HG03442 (cell line): ENCODE measurements around the gene IRAG1.
"Not testable (repeated sequence)": the region's sequence is repeated elsewhere in the genome, so short reads cannot be mapped to it uniquely, and the experiment has no call there.

Experiments
- ATAC-seq: cut with Tn5 transposase; IDR thresholded peaks from one replicate; pipeline ENCODE4 v1.9.1; 2021; ENCODE audit warnings: mild to moderate bottlenecking, moderate library complexity; ENCODE audit not compliant: unreplicated experiment

Gene IRAG1

DNA sequence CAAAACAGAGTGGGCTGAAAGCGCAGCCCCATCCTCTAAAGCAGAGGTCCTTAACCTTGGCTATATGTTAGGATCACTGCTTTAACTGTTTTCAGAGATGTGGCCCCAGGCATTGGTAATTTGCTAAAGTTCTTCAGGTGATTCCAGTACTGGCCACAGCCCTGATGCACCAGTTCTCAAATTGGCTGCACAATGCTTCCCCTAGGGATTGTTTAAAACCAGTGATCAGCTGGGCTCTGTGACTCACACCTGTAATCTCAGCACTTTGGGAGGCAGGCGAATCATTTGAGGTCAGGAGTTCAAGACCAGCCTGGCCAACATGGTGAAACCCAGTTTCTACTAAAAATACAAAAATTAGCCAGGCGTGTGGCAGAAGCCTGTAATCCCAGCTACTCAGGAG, 8.4 kb upstream of the IRAG1 start:
- no peak for ATAC-seq

DNA sequence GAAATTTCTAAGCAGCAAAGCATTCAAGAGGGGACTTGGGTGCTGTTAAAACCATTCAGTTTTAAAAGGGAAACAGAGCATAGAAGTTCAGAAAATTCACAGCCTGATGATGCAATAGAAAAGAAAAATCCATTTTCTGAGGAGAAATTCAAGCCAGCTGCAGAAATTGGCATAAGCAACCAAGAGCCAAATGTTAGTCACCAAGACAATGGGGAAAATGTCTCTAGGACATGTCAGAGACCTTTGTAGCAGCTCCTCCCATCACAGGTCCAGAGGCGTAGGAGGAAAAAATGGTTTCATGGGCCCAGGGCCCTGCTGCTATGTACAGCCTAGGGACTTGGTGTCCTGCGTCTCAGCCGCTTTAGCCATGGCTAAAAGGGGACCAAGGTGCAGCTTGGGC, 5.5 kb upstream of the IRAG1 start:
- ATAC-seq, result no peak

DNA sequence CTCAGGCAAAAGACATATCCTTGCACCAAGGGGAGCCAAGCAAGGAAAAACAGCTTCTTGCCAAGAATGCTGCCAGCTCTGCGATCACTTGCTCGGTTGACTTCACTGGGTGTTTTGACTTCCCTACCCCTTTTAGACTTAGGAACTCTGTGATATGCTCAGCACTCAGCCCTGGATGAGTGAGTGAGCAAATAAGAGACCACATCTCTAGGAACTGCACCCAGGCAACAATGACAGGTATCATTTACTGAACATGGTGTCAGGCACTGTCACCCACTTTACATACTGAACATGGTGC, 3.7 kb upstream of the IRAG1 start:
- no peak for ATAC-seq

DNA sequence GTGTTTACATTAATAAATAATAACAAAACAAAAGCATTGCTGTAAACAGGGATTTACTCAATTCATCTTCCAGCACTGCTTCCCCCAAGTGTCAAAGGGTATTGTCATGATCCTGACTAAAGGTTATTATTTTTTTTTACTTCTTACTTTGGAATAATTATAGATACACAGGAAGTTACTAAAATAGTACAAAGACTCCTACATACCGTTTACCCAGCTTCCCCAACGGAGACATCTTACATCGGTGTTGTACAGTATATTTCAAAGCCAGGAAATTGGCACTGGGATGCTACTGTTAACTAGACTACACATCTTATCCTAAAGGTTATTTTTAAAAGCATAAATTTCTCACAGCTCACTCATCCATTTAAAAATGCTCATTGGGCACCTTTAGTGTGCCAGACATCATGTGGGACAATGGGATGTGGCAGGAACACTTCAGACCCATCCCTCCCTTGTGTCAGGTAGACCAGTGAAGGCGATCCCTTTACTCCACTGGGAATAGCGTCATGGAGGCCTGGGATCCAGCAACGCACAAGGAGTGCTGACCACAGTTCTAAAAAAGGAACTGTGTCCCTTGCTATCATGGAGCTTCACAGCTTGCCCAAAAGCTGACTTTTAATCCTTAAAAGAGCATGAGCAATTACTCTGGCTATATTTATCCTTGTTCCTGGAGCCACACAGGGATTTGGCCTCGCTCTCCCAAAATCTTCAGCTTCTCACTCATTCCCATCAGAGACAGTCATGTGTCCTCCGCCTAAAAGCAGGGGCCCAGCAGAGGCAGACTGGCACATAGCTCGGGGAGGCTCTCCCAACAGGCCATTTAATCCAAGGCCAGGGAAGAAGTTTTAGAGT, 3.1 kb upstream of the IRAG1 start:
- ATAC-seq, result no peak

DNA sequence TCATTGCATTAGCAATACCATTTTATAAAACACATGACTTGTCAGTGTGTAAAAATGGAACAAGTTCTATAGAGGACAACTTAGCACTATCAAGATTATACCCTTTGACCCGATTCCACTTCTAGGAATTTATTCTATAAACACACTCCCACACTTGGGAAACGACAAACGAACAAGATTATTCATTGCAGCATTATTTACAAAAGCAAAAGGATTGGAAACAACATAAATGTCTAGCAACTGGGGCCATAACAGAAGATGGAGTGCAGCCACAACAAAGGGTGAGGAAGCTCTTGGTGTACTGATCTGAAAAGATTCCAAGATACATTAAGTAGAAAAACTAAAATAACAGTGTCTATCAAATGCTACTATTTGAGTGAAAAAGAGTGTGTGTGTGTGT, 2.3 kb upstream of the IRAG1 start:
- ATAC-seq, result no peak

DNA sequence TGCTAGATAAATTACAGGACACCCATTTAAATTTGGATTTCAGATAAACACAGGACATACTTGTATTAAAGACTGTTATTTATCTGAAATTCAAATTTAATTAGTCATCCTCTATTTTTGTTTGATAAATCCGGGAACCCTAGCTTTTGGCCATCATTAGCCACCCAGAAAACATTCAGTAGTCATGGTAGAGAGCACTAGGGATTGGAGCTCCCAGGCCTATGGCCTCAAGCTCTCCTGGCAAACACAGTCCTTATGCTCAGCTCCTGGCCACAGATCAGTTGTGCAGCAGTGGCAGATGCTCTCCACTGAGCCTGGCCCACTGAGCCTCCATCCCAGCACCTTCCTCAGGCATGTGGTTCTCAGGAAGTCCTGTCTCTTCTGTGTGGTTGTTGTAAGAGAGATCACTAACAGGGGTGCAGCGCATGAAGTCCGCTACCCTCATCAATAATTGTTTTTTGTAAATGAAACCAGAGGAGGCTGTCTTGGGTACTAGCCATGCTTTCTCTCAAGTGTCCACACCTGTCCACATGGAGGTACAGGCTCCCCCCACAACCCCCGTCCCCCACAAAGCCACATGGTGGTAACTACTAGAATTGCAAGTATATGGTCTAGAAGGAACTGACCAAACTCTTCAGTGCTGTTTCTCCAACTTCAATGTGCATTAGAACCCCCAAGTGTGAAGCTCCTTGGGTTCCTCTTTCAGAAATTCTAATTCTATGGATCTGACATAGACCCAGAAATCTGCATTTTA, 1.1 kb upstream of the IRAG1 start:
- ATAC-seq, result no peak

DNA sequence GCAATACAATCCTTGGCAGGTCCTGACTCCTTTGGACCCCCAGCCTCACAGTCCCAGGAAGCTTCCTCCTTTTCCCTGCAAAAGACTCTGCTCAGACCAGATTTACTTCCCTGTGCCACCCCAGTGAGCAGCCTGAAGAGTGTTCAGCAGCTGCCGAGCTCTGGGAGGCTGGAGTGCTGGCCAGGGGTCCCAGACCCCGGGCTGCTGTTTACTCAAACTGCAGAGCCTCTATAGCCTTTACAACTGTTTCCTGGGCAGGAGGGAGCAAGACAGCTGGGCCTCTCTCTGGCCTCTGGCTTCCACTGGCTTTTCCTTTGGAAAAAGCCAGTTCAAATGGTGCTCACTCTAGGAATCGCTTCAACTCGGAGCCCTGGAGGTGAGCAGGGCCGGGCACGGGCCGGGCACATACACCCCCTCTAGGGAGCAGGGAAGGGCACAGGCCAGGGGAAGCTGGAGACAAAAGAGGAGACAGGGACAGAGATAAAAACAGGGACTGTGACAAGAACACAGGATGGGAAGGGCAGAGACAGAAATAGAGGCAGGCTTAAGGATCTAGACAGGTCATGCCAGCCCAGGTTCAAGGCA, 932 bp downstream of the IRAG1 start:
- no peak for ATAC-seq

DNA sequence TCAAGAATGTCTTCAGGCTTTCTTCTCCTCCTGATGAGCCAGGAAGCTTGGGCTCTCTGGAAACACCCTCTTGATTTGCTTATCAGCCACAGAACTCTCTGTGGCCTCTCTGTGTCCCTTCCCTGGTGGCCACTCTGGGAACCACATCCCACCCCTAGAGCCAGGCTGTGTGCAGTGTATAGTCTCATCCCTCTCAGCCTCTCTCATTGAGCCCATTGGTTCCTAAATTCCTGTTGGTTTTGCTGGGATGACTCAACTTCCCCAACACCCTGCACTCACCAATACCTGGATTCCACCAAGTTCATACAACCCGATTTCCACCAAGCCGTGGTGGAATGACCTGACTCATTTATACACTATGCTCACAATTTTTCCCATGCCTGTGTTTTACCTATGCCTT, 5.2 kb downstream of the IRAG1 start:
- ATAC-seq, result no peak

DNA sequence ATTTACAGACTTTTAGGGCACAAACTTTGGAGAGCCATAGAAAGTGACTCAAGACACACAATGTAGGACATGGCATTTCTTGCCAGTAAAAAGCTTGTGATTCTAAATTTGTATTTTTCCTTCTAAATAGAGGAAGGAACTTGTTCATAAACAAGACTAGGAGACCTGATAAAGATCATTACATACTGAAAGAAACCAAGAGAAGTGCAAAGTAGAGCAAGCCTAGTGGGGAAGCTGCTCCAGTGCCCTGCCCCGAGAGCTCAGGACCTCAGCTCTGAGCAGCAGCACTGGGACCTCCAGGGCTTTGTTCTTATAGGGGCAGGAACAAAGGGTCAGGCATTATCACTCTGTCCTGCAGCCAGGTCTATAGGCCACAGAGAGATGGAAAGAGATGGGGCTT, 7.2 kb downstream of the IRAG1 start:
- no peak for ATAC-seq

DNA sequence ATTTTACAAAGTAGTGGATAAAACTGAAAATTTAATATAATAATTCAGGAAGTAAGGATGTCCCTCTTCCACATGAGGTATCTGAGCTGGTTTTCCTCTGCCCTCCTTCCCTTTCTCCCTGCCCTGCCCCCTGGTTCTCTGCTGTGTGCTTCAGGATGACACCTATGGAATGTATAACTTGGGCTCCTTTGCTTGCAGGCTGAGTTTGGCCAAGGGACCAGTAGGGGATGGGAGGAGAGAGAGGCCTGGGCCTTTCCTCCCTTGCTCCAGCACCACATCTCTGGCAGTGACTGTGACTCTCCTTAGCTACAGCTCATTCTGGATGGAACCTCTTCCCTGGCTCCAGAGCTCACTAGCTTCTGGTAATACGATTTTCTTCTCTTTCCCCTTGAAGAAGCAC, 10.1 kb downstream of the IRAG1 start:
- ATAC-seq, result no peak

DNA sequence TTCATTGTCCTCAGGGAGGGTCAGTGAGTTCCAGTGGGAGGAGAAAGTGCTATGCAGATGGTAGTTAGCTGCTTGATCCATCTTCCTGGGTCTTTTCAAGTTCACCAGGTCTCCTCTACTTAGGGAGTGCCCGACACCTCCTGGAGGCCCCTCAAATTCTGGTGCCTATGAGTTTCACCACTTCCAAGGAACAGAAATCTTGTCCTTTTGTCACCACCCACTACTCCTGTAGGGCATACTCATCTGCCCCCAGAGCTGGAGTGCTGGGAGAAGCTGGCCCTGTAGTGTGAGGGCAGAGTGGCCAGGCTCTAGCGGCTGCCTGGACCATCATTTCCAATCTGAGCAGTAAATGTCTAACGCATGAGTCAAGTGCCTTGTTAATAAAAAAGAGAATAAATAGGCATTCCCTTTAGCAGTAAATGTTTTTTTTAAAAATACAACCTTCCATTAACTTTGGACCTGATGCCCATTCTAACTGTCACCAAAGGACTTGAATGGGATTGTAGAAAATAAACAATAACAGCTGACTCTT, 12.5 kb downstream of the IRAG1 start:
- ATAC-seq, result no peak

DNA sequence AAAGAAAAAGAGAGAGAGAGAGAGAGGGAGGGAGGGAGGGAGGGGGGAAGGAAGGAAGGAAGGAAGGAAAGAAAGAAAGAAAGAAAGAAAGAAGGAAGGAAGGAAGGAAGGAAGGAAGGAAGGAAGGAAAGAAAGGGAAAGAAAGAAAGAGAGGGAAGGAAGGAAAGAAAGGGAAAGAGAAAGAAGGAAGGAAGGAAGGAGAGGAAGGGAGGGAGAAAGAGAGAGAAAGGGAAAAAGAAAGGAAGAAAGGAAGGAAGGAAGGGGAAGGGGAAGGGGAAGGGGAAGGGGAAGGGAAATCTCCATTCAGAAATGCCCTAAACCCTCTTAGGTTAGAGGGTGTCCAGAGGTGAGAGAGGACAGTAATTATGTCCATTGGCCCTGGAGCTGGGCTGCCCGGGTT, 13.3 kb downstream of the IRAG1 start:
- not testable (repeated sequence) for ATAC-seq

DNA sequence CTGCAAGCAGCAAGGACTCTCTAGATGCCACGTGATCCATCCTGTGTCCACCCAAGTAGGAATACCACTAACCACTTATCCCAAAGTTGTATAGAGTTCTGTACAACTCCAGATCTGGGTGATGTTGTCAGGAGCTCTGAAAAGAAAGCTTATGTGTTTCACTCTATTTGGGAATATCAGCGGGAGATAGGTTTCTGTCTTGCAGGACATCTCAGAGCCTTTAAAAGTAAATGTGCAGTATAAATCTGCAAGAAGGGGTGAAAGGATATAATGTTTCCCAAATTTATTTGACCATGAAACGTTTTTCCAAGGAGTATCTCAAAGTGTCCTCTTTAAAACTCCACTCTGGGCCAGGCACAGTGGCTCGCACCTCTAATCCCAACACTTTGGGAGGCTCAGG, 13.9 kb downstream of the IRAG1 start:
- no peak for ATAC-seq

DNA sequence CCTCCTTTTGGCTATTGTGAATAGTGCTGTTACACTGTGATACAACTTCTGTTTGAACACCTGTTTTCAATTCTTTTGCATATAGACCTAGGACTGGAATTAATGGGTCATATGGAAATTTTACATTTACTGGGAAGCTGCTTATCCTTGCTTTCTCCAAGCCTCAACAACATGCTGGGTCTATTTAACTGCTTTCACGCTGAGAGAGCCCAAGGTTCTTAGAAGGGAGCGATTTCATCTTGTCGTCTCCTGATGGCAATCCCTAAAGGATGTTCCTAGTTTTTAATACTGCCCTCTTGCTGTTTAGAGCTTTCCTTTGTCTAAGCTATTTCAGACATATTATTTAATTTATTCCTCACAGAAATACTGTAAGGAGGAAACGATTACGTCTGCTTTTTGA, 15.5 kb downstream of the IRAG1 start:
- ATAC-seq, result no peak

DNA sequence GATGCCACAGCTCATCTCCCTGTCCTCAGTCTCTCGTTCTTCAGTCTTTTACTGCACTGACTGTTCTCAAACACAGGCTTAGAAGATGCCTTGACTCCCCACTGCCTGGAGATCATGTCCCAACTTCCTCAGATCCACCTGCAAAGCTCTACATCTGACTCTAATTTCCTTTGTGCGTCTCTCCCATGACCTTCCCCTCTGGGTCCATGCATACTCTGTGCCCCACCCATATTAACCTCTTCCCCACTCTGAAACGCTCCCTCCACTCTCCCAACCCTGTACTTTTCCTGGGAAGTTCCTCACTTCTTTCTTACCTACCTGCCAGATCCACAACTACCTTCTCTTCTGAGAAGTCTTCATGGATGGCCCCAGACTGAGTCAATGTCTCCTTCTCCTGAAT, 16.6 kb downstream of the IRAG1 start:
- no peak for ATAC-seq

DNA sequence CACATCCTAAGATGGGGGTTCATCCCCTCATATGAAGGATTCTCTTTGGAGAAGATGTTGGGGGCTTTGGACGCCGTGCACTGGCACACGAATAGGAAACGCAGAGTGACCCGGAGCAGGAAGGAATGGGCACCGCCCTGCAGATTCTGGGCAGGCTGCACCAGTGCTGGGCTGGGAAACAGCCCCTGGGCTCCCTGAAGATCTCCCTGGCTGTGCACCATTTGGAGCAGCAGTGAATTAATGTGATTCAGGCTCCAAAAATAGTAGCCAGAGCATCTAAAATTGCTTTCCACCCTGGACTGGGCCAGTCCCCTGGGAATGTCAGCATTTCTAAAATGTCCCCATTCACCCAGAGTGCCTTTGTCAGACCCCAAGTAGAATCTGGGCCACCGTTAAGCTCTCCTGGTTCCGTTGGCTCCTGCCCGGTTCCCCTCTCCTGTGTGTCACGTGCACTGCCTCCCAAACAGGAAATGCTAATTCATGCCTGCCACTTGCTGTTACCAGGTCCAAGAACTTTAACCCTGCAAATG, 18.6 kb downstream of the IRAG1 start:
- ATAC-seq, result no peak

DNA sequence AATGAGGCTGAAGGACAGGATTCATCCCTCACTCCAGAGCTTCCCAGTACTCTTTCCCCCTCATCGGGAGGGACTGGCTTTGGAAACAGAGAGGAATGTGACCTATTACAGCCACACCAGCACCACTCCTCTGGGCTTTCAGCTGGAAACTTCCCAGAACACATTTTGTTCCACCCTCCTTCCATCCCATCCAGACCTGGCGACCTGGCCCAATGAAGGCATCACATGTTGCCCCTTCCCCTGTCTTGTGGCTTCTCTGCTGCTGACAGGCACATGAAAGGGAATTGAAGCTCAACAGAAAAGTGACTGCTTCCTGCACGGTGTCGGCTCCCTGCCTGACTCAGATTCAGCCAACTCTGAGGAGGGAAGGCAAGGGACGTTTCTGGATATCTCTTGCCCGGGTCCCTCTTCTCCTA, 19.1 kb downstream of the IRAG1 start:
- ATAC-seq, result no peak

DNA sequence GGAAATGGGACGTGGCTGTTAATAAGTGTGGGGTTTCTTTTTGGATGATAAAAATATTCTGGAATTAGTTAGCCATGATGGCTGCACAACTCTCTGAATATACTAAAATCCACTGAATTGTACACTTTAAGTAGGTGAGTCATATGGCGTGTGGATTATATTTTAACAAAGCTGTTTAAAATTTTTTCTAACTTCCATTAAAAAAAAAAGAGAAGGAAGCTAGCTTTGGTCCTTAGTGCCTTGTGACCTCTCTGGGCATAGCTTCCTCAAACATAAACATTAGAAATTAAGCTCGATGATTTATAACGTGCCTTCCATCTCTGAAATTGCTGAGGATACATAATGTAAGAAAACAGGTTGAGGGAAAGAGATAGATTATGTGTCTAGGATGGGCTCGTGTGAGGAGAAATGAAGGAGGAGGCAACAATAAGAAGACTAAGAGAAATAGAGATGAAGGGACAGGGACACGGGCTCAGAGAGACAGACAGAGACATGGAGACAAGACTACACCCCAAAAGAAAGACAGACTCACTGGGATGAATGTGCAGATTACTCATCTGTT, 20.0 kb downstream of the IRAG1 start:
- ATAC-seq, result no peak

DNA sequence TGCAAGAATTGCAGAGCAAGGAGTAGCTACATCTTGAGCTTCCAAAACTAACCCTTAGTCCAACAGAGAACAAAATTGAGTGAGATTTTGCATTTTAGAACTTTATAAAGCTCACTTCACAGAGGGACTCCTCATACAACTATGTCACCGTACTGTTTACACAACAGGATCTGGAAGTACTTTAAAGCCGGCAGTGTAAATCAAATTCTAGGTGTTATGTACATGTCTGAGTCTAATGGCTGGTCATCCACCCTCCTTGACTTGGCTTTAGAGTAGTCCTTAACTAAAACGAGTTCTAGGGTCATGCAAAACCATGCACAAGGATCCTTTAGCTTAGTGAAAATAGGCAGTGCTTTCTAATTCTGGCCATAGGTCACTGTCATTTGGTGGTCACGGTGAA, 23.5 kb downstream of the IRAG1 start:
- no peak for ATAC-seq

DNA sequence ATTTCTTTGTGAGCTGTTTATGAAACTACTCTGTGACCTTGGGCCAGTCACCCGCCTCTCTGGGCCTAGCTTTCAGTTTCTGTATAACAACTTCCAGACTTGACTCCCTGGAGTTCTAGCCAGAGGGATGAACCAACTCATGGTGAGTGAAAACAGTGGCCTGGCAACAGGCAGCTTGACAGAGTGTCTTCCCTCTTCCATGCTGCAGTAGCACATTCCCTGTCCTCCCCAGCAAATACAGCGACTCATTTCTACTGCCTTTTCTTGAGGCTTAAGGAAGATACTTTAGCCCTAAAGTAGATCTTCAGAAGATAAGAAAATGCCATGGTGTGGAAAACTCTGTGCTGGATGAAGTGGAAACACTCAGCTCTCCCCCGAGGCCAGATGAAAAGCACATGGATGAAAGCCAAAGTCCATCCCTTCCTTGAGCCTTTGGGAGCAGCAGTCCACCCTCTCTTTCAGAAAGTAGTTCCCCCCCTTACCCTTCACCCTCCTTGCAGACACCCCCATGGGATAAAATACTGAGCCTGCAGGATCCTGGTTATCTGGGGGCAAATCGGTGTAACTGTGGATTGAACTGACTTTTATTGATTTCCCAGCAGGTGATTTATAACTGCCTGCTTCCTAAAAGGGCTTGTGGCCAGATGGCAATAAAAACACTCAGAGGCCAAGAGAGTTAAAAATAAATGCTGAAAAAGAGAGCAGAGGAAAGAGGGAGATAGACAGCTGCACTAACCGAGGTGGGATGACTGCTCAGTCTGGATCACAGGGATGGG, 24.1 kb downstream of the IRAG1 start:
- ATAC-seq, result no peak

DNA sequence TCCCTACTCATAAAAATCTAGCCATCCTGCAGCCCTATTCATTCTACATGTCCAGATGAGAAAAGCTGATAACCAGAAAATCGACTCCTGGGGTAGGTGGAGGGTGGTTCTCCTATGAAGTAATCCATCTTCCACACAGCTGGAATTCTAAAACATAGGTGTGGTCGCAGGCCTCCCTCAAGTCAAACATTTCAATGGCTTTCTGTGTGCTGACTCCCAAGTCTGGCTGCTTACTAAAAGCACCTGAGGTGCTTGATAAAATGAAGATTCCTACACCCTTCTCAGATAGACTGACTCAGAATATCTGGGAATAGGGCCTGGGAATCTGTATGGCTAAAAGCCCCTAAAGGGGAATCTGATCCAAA, 26.1 kb downstream of the IRAG1 start:
- ATAC-seq, result no peak
